ENCODE results near the gene DGUOK.

DGUOK gene

DNA sequence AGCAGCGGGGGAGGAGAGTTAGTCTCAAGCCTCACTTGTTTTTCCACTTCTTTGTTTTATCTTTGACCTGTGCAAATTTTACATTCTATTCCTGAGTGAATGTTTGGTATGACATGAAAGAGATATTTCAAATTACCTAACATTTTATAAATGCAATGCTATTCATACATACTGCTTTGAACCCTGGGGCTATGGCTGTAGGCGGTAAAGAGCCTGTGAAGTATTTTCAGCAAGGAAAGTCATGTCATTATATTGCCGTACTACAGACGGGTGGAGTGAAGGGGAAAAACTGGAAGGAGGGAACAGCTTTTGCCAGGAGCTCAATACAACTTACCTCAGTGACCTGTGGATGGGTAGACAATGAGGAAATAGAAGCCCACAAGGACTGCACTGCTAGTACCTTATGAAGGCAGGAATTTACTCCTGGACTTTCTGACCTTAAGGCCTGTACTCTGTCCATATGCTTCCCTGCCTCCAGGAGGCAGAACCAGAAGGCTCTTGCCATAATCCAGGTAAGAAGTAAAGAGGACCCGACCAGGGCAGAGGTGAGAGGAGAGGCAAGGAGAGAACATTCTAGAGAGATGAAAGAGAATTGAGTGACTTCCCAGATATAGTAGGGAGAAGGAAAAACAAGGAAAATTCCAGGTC is 29.7 kb downstream of the DGUOK start:
- no peak for DNase-seq

DNA sequence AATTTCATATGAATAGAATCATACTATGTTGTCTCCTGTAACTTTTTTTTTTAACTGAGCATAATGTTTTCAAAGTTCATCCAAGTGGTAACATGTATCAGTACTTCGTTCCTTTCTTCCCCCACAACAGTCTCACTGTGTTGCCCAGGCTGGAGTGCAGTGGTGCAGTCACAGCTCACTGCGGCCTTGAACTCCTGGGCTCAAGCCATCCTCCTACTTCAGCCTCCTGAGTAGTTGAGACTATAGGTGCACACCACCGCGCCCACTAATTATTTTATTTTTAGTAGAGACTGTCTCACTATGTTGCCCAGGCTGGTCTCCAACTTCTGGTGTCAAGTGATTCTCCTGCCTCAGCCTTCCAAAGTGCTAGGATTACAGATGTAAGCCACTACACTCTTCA is 34.6 kb downstream of the DGUOK start:
- DNase-seq = no peak

DNA sequence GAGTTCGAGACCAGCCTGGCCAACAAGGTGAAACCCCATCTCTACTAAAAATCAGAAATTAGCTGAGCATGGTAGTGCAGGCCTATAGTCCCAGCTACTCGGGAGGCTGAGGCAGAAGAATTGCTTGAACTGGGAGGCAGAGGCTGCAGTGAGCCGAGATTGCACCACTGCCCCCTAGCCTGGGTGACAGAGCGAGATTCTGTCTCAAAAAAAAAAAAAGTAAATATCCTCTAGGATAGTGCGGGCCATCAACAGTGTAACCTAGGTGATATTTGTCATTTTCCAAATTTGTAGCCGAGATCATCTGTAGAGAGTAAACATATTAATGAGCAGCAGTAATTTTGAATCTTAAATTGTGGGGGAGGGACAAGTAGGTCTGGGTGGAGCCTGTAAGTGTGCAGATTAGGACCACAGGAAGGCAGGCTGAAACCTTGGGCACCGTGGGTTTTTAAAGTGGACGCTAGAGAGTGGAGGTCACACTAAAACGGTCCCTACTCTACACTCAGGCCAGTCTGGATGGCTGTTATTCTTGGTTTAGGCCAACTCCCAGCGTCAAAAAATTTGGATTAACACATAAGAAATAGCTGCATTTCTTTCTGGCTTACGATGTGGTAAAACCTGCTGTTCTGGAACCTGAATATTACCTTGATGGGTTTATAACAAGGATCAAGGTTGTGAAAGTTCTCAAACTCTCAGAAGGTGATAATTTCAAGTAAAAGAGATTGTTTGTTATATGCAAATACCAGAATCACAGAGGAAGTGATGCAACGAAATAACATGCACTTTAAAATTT is 35.3 kb downstream of the DGUOK start:
- DNase-seq = no peak

DNA sequence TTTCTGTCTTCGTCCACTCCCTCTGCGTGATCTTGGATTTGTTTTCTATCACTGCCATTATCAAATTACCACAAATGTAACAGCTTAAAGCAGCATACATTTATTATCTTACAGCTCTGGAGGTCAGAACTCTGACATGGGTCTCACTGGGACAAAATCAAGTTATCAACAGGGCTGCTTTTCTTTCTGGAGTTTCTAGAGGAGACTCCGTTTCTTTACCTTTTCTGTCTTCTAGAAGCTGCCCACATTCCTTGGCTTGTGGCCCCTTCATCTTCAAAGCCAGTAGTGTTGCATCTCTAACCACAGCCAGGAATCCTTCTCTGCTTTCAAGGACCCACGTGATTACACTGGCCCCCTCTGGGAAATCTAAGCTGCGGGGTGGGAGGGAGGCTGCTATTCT is 36.1 kb downstream of the DGUOK start:
- no peak for DNase-seq

DNA sequence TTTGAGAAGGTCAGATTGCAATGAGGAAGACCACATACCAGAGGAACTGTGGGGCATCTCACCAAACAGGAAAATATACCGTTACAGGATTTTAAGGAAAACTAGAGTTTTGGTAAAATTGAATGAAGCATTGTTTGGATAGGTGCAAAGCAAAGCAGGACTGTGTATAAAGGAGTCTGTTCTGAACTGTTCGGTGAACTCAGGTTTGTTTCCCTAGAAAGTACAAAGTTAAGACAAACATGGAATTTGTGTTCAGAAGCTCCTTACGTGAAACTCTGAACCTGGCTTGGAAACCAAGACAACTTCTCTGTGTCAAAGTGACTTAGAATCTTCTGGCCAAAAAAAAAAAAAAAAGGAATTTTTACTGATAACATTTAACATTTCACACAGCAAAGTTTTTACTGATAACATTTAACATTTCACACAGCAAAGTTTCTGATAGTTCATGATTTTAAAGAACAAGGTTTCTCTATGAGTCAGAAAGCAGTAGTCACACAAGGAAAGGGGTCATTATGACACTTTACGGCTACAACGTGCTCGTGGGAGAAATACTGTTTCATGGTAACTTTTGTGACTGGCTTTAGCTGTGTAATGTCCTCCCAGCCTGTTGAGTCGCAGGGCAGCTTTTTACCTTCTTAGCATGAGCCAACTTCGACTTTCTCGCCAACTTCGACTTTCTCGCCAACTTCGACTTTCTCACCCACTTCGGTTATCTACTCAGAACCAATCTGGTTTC is 36.9 kb downstream of the DGUOK start:
- DNase-seq = no peak

DNA sequence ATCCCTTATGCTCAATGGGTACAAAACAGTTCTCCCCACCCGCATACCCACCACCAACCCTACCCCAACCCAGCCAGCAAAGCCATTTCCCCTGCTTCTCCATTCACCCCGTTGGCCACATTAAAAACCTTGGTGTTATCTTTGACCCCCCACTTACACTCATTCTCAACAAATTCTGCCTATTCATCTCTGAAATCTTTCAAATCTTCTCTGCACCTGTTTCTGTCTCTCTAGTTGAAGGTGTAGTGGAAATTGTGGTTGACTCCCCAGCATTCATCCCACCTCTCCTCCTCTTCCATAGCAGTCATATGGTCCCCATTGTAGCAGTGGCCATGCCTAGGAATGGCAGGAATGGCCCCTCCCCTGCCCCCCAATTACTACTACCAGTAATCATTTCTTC is 37.5 kb downstream of the DGUOK start:
- no peak for DNase-seq

DNA sequence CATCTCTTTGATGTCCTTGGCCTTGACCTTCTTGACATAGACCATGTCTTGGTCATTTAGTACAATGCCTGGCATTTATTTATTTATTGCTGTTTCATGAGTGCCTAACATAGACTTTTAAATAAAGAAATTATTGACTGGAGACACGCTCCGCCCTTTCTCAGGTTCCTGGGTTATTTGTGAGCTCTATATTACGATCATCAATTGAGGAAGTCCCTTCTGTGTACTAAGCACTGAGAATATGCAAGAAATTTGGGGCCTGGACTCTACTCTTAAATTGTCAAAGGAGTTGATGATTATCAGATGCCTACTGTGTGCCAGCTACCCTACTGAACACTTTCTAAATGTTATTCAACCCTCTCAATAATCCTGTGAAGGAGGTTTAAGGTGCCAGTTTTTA is 38.4 kb downstream of the DGUOK start:
- DNase-seq = no peak

DNA sequence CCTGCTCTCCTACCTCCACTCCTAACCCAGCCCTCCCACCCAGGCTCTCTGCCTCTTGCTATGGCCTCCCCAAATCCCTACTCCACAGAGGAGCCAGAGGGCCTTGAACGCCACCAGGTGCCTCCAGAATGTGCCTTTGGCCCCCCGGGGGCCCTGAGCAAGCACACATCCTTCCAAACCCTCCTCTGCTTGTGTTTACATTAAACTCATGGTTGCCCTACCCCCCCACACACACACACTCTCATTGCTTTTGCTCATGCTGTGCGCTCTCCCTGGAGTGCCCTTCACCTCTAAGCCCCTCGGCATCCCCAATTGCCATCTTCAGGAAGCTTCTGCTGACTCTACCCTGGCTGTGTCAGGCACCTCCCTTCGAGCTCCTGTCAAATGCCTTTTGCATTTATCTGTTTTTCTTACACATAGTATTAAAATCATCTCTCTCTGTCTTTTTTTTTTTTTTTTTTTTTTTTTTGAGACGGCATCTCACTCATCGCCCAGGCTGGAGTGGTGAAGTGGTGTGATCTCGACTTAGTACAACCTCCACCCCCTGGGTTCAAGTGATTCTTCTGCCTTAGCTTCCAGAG is 41.8 kb downstream of the DGUOK start:
- DNase-seq = no peak

DNA sequence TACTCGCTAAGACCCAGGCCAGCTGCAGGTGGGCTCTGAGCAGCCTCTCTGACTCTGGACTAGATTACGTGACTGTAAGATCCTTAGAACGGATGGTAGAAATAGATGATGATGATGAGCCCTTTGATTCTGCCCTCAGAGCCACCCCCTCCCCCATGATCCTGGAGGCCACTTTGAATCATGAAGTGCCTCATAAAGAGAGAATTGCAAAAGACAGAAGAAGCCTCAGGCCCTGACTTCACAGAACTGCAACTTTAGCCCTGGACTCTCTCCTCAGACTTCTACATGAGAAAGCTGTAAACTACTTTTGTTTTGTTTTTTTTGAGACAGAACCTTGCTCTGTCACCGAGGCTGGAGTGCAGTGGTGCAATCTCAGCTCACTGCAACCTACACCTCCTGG is 42.7 kb downstream of the DGUOK start:
- DNase-seq = no peak

DNA sequence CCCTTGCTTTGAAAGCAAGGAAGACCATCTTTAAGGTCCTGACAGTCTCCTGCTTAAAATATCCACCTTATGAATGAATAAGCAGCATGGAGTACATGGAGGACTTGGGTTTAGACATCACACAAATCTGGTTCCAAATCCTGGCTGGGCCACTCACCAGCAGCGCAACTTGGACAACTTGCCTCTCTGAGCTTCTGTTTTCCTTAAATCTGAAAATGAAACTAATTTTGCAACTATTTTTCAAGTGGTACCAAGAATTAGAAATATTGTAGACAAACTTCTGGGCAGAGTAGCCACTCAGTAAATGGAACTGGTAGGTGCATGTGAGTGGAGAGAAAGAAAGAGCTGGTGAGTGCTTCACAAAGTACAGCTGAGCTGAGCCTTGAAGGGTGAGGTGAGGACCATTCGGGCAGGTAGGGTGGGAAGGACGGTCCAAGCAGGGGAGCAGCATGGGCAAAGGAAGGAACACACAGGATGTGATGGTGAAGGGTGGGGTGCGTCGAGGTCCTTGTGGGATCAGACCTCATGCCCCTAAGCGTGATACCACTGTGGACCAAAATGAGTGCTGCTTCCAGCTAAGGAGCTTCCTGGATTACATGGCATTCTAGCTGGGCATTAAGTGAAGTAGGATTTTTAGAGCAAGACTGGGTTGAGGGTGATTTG is 43.6 kb downstream of the DGUOK start:
- DNase-seq = no peak

DNA sequence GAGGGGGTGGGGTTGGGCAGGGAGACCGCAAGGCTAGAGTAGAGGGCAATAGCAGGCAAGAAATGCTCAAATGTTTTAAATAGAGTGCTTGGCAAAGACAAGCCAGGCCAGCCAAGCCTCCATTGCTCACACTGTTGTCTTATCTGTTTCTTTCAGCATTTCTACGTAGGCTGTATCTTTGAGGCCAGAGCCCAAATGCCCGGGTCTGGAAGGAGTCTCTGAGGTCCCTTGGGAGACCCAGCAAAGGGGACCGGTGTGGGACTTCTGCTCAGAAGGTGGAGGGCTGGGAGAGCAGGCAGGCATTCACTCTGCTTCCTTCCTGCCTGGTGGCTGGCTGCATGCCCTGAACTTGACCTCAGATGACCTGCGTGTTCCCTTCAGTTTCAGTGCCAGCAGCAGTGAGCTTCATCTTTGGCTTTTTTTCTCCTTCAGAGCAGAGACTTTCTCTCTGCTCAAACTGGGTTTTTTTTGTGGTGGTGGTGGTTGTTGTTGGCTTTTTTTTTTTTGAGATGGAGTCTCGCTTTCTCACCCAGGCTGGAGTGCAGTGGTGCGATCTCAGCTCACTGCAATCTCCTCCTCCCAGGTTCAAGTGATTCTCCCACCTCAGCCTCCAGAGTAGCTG is 44.3 kb downstream of the DGUOK start:
- DNase-seq = peak in 1 of 2 donors; percentile 39

DNA sequence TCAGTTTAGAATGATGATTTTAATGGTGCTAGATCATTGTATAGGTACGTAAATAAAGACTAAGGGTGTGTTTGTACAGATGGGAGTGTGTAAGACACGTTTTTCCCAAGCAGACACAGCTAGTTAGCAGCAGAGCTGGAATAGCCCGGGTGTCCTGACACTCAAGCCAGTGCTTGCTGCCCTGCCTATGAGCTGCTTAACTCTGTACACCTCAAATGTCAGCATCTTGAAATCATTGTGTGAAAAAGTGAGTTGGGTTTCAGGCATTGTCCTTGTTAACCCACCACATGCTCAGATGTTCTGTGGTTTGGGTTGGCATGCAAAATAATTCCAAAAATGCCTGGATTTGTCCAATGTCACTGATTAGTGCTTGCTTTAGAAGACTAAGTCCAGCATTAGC is 45.0 kb downstream of the DGUOK start:
- no peak for DNase-seq

DNA sequence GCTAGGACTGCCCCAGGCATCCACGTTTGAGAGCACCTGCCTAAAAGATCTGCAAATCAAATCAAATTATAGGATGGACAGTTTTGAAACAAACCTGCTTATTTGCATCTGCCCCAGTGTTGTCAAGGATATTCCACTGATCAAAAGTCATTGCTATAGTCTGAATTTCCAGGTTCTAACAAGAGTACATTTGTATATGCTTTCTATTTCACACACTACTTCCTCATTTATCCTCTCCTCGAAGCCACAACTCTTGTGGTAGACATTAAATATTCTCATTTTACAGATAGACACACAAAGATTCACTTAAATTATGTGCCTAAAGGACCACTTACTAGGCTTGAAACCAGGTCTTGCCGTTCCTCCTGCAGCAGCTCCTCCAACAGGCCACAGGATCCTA is 46.2 kb downstream of the DGUOK start:
- no peak for DNase-seq

DNA sequence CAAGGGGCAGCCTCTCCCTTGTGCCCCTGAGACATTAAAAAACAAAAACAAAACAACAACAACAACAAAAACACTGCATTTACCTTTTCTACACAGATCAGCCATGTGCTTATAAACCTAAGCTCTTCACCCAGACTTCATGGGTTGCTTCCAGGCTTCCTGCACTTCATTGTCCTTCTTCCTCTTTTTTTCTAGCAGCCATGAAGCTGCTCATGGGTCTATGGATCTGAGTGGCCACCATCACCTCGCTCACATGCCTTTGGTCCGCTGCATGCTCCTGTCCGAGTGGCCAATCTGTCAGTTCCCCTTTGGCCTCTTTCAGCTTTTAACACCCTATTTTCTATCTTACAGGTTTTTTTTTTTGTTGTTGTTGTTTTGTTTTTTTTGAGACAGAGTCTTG is 49.1 kb downstream of the DGUOK start:
- DNase-seq = no peak

DNA sequence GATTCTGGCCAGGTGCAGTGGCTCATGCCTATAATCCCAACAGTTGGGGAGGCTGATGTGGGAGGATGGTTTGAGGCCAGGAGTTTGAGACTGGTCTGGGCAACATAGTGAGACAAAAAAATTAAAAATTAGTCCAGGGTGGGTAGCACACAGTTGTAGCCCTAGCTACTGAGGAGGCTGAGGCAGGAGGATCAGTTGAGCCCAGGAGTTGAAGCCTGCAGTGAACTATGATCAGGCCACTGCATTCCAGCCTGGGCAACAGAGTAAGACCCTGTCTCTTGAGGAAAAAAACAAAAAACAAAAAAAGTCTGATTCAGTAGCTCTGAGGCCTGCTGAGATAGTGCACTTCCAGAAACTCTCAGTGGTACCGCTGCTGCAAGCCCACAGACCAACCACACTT is 50.1 kb downstream of the DGUOK start:
- no peak for DNase-seq

DNA sequence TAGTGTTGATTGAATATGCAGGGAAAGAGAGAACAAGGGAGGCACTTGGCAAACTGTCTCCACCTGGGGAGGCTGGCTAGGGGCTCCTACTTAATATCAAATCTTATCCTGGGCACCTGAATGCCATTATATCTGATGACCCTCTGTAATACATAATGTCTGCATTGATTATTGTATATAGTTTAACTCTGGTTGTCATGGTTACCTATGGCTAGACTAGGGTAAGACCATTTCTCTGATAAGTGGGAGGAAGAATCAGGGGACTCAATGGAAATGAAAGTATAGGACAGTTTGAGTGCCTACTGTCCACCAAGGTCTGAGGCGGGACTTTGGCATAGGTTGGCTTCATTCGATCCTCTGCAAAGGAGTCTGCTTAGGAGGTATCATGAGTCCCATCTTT is 50.8 kb downstream of the DGUOK start:
- DNase-seq = no peak

DNA sequence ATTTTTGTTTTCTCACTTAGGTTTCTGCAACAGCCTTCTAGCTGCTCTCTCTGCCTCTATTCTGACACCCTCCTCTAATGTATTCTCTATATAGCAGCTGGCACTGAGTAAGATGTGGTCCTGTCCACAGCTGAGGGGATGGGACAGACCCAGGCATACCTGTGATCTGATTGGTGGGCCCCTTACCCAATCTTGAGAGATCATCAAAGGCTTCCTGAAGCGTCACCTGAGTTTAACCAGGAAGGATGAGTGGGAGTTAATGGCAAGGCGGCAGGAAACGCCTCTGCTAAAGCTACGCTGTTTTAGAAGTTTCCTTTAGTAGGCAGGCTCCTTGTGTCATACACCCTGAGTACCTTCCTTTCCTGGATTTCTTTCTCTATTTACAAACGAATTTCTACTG is 52.3 kb downstream of the DGUOK start:
- DNase-seq = peak; percentile 82

DNA sequence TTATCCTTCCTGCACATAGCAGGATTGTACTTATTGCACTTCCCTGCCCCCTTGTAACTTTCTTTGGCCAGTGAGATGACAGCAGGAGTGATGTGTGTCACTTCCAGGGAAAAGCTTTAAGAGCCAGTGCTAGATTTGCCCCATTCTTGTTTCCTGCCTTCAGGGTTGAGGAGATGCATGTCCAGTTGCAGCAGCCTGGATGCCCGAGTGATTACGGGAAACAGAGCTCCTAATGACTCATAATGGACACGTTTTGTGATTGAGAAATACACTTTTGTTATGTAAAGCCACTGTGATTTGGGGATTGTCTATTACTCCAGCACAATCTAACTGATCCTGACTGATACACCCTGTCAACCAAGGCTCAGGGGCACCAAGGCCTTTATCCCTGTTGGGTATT is 53.0 kb downstream of the DGUOK start:
- DNase-seq = no peak

DNA sequence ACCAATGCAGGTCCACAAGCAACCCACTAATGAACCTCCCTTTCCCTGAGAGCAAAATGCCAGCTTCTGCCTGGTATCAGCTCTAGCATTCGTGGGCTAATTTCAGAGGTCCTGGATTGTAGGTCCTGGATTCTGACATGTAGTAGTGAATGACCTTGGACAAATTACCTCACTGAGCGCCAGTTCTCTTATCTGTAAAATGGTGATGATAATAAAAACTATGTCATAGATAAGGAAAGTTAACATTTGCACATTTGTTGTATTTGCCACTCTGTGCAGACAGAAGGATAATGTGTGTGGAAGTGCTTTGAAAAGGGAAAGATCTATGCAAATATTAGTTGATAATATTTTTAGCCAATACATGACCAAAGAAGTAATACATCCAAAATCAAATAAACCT is 53.9 kb downstream of the DGUOK start:
- DNase-seq = no peak

DNA sequence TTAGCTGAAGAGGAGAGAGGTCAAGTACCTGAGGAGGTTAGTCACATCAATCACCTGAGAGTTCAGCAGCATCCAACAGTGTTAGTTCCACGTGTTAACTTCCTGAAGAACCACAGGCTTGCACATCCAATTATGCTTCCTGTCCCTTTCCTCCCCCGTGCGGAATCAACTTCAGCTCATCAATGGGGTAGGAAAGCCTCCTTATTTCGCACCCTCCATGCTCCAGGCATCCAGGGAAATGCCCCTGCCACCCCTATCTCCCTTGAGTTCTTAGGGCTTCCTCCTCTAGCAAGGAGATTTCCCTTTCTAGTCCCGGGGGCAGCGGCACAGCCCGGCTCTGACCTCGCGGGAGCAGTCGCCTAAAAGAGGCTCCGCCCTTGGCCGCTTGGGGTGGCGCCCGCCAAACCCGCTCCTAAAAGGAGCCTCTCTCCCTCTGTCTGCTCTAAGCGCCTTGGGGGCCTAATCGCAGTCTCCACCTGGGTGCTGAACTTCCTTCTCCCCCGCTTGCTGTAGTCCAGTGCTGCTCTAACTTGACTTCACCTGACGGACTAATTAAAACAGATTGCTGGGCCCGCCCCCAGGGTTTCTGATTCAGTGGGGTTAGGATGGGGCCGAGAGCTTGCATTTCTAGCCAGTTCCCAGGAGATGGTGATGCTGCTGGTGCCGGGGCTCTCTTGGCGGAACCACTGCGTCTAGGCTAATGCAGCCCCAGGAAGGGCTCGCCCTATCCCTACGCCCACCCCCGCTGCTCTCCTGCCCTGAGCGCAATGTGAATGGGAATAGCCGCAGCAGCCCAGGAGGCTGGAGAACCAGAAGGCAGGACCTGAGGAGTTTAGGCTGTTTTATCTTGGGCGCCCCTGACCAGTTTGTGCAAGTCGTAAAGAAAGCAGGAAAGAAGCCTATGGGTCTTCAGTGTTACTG is 54.7 kb downstream of the DGUOK start:
- DNase-seq = peak; percentile 29 to 31

DNA sequence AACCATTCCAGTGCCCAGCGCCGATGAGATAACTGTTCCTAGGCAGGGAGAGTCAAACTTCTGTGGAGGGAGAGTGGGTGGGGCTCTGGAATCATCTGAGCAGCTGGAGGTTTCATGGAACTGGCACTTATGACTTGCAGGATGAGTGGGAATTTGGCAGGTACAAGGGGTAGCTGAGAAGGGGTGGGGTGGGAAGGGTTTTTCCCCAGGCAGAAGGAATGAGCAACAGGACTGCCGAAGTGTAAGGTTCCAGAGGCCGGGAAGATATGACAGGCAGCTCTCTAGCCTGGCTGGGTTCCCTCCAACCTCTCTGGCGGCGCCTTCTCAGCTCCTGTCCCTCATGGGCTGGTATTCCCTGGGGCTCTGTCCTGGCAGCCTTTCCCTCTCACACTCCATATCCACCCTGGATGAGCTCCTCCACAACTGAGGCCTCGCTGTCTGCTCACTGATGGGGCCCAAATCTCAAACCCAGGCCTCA is 55.5 kb downstream of the DGUOK start:
- DNase-seq = no peak
